Central memory CD4-positive, alpha-beta T cell (primary cell): ENCODE measurements around the gene PCMT1.
"Not testable (repeated sequence)": the region's sequence is repeated elsewhere in the genome, so short reads cannot be mapped to it uniquely, and the experiment has no call there.

Source experiments
- DNase-seq: peaks from one replicate; pipeline ENCODE4 v3.0.0; 2022

PCMT1 gene

GRCh38 chr6:149823013-149823412 lies 73.5 kb downstream of the PCMT1 start:
- no peak for DNase-seq

- no peak for DNase-seq
Observed at GRCh38 chr6:149825292-149825691, 75.8 kb downstream of the PCMT1 start.

- no peak for DNase-seq
Observed at GRCh38 chr6:149830731-149831307, 81.3 kb downstream of the PCMT1 start.

- DNase-seq = no peak
Observed at GRCh38 chr6:149831308-149831820, 81.8 kb downstream of the PCMT1 start.

- DNase-seq = no peak
Observed at GRCh38 chr6:149833651-149834050, 84.1 kb downstream of the PCMT1 start.

GRCh38 chr6:149834513-149835481 lies 85.3 kb downstream of the PCMT1 start:
- peak; percentile 65 for DNase-seq

GRCh38 chr6:149840345-149841075 lies 91.0 kb downstream of the PCMT1 start:
- DNase-seq = peak; percentile 9

GRCh38 chr6:149842331-149842730 lies 92.8 kb downstream of the PCMT1 start:
- DNase-seq = no peak

GRCh38 chr6:149843051-149843633 lies 93.6 kb downstream of the PCMT1 start:
- no peak for DNase-seq

- not testable (repeated sequence) for DNase-seq
Observed at GRCh38 chr6:149844036-149844435, 94.5 kb downstream of the PCMT1 start.

- no peak for DNase-seq
Observed at GRCh38 chr6:149844480-149844879, 94.9 kb downstream of the PCMT1 start.

- DNase-seq = no peak
Observed at GRCh38 chr6:149845549-149845948, 96.0 kb downstream of the PCMT1 start.

GRCh38 chr6:149846321-149846720 lies 96.8 kb downstream of the PCMT1 start:
- DNase-seq = no peak

- no peak for DNase-seq
Observed at GRCh38 chr6:149847939-149848267, 98.4 kb downstream of the PCMT1 start.

GRCh38 chr6:149848343-149848742 lies 98.8 kb downstream of the PCMT1 start:
- DNase-seq = not testable (repeated sequence)

GRCh38 chr6:149851461-149852110 lies 102.0 kb downstream of the PCMT1 start:
- DNase-seq = no peak

- DNase-seq = no peak
Observed at GRCh38 chr6:149852180-149852579, 102.6 kb downstream of the PCMT1 start.

GRCh38 chr6:149852881-149853280 lies 103.3 kb downstream of the PCMT1 start:
- no peak for DNase-seq

GRCh38 chr6:149854017-149854416 lies 104.5 kb downstream of the PCMT1 start:
- not testable (repeated sequence) for DNase-seq

- DNase-seq = no peak
Observed at GRCh38 chr6:149854532-149854931, 105.0 kb downstream of the PCMT1 start.

- no peak for DNase-seq
Observed at GRCh38 chr6:149855040-149855654, 105.6 kb downstream of the PCMT1 start.

- DNase-seq = no peak
Observed at GRCh38 chr6:149855741-149856140, 106.2 kb downstream of the PCMT1 start.
